Germinal center (tissue), 1 donor: ENCODE data around the gene CEACAM3.
A peak's percentile ranks its signal among the peaks of the same experiment; 100 is the strongest.
"Not testable (repeated sequence)": the region's sequence is repeated elsewhere in the genome, so short reads cannot be mapped to it uniquely, and the experiment has no call there.

ENCODE experiments used
- DNase-seq: peaks from one replicate; pipeline ENCODE4 v3.0.0; 2012; ENCODE audit warnings: mixed read lengths, low spot score

CEACAM3 gene

GRCh38 chr19:41796362-41796761 is at the start of gene CEACAM3:
Gene CEACAM3 (plus strand): TSS chr19:41796587. CDS start chr19:41796678, 91 bp downstream.
- no peak for DNase-seq

- peak; percentile 20 for DNase-seq
Observed at GRCh38 chr19:41746593-41747227, 49.7 kb upstream of the CEACAM3 start.

- DNase-seq = no peak
Observed at GRCh38 chr19:41748012-41748411, 48.4 kb upstream of the CEACAM3 start.

GRCh38 chr19:41750248-41751134 is 45.9 kb upstream of the CEACAM3 start:
- not testable (repeated sequence) for DNase-seq

DNA sequence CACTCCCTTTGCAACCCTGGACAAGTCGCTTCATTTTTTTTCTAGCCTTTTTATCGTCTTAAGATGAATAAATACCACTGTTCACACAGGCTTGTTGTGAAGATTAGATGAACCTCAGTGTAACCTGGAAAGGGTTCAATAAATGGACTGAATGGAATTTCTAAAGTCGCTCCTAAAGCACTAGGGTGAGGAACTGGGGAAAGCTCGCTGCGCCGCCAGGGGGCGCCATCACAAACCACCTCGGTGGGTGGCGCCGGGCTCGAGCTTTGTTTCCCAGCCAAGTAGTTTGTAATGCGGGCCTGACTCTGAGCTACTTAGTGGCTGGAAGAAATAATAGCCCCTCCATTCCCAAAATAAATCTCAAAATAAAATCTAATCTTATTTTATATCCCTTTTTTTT is 43.2 kb upstream of the CEACAM3 start:
- DNase-seq = peak; percentile 62

GRCh38 chr19:41753936-41754529 is 42.4 kb upstream of the CEACAM3 start:
- DNase-seq = peak; percentile 33

- DNase-seq = no peak
Observed at GRCh38 chr19:41755328-41755913, 41.0 kb upstream of the CEACAM3 start, which contains the start of gene CEACAM6. Gene CEACAM6 (plus strand): TSS chr19:41755530. CDS start chr19:41755639, 109 bp downstream.

DNA sequence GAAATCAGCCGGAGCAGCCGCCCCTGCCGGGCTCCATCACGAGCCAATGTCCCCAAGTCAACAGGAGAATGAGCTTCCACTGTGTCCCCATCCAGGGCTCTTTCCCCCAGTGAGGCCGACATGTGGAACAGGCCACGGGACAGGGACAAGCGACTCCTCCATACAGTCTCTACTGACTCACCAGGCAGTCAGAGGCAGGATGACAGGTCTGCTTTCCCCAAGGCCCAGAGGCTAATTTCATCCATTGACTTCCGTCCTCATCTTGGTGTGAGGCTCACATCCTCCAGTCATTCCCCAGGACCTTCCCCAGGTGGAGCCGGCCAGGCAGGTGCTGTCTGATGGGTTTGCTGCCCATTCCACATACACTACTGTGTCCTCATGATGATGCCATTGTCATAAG is 37.5 kb upstream of the CEACAM3 start:
- DNase-seq = no peak

DNA sequence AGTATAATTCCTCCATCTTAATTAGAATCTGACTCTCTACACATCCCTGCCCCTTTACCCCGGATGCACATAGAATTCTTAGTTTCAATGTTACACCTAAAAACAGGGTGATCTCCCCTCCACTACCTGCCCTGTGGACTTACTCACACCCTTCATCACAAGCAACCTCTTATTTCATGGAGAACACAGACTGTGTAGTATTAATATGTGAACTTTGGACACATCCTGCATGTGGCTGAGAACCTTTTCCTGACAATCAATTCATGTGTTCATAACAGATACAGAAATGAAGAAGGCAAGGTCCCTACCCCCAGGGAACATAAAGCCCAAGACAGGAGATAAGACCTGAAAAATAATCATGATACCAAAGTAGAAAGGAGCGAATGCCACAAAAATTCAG is 29.3 kb upstream of the CEACAM3 start:
- DNase-seq = no peak

DNA sequence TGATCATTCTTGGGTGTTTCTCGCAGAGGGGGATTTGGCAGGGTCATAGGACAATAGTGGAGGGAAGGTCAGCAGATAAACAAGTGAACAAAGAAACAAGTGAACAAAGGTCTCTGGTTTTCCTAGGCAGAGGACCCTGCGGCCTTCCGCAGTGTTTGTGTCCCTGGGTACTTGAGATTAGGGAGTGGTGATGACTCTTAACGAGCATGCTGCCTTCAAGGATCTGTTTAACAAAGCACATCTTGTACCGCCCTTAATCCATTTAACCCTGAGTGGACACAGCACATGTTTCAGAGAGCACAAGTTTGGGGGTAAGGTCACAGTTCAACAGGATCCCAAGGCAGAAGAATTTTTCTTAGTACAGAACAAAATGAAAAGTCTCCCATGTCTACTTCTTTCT is 28.3 kb upstream of the CEACAM3 start:
- DNase-seq = not testable (repeated sequence)

GRCh38 chr19:41769608-41770007 is 26.8 kb upstream of the CEACAM3 start:
- no peak for DNase-seq

DNA sequence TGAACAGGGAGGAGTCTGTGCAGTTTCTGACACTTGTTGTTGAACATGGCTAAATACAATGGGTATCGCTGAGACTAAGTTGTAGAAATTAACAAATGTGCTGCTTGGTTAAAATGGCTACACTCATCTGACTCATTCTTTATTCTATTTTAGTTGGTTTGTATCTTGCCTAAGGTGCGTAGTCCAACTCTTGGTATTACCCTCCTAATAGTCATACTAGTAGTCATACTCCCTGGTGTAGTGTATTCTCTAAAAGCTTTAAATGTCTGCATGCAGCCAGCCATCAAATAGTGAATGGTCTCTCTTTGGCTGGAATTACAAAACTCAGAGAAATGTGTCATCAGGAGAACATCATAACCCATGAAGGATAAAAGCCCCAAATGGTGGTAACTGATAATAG is 25.0 kb upstream of the CEACAM3 start:
- no peak for DNase-seq

GRCh38 chr19:41774515-41774980 is 21.8 kb upstream of the CEACAM3 start:
- DNase-seq = no peak

DNA sequence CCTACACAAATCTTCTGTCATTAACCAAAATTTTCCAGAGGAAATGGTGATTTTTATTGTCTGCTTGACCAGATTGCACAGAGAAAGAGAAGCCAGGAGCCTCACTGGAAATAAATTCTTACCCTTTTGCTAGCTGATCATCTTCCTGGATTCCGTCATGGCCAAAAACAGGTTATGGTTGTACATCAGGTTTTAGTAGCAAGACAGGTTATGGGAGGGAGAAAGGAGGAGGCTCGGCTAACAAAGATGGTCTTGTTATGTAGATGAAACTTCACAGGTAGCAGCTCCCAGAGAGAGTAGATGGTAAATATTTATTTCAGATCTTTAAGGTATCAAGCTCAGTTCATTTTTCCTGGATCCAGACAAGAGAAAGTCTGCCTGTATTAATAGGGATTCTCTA is 19.7 kb upstream of the CEACAM3 start:
- DNase-seq = no peak

GRCh38 chr19:41783612-41784011 is 12.8 kb upstream of the CEACAM3 start:
- peak; percentile 49 for DNase-seq

DNA sequence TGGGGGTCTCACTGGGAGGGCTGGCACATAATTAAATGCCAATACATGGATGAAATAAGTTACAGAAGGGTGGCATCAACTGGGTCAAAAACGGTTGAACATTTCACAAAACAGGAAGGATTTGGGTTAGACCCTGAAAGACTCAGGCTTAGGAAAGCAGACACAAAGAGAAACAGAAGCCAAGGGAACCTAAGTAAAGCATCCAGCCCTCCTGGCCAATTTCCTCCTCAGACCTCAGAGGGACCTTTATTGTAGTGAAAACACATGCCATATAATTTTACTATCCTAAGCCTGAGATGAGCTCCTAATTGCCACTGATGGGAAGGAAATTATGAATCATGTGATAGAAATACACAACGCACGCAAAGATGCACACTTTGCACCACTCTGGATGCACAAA is 12.1 kb upstream of the CEACAM3 start:
- DNase-seq = no peak

DNA sequence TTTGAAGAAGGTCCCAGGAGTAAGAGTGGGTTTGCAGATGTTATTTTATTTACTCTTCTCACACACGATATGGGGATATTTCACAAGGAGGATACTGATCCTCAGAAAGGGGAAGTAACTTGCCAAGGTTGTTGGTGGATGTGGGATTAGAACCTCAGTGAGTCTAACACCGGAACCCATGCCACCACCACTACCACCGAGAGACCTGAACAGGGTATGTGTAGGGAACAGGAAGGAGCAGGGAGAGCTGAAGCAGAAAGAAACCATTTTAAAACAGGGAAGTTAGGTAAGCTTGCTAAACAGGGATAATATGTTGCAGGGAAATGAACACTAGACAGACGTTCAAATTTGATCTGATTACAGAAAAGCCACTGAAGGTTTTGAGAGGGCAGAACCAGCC is 11.6 kb upstream of the CEACAM3 start:
- DNase-seq = no peak

DNA sequence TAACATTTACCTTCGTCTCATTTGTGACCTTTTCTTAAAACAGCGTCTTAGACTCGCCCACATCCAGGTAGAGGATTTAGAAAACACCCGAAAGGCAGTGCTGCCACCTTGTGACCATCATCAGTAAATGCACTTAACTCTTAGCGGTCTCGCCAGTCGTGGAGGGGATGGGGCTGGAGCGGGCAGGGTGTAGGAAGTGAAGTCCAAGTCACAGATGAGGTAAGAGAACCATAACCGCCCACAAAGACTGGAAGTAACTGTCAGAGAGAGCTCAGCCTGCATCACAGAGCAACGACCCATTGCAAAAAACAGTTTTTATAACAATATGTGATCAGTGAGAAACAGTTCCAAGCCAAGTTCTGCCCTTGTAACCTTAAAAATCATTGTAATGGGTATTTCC is 10.7 kb upstream of the CEACAM3 start:
- peak; percentile 86 for DNase-seq

GRCh38 chr19:41787055-41787454 is 9.3 kb upstream of the CEACAM3 start:
- DNase-seq = no peak

GRCh38 chr19:41788518-41788917 is 7.9 kb upstream of the CEACAM3 start:
- DNase-seq = not testable (repeated sequence)

DNA sequence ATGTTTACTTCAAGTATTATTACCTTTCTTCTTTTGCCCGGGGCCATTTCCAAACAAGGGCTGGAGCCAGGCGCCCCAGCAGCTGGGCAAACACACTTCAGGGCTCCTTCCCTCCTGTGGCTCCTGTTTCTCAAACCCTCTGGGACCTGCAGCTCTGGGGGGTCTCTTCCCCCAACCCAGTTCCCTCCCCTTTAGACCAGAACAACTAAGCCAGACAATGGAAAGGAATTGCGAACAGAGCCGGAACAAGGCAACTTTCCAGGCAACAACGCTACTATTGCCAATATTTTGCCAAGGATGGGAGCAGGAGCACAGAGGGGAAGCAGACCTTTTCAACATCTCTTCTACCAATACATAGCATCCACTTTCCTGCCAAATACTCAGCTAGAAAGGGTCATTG is 7.3 kb upstream of the CEACAM3 start:
- DNase-seq = not testable (repeated sequence)
